ENCODE measurements around the gene KLHL30.

- TF ChIP-seq GATA2 (IDR thresholded peaks at IDR 0.05; ENCODE audit: low read depth, low read length) (no peak), GATA3 (IDR thresholded peaks at IDR 0.05; ENCODE audit: low read depth, low read length) (no peak)
Observed at GRCh38 chr2:238132463-238133450, 5.7 kb upstream of the KLHL30 start.

Data from SH-SY5Y (cell line).